ENCODE data around the gene PPP2CA.

DNA sequence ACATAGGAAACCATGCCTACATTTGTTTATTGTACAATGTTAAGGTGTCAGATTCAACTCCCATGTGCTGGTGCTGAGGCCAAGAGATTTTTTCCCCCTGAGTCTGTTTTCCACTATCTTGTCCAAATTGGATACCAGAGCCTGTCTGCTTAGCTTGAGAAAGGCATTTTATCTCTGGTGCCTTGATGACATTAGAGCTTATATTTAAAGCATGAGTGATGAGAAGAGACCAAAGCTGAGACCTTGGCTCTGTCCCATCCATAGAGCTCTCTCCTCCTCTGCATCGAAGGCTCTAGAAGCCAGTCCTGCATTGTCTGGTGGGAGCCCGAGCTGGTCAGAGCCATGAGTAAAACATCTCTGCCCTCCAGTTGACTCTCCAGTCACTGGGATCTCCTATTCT, 10.4 kb upstream of the PPP2CA start:
- TF ChIP-seq, protein P1, sequence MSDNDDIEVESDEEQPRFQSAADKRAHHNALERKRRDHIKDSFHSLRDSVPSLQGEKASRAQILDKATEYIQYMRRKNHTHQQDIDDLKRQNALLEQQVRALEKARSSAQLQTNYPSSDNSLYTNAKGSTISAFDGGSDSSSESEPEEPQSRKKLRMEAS (IDR thresholded peaks at IDR 0.05), result no peak
- TF ChIP-seq, protein P2, sequence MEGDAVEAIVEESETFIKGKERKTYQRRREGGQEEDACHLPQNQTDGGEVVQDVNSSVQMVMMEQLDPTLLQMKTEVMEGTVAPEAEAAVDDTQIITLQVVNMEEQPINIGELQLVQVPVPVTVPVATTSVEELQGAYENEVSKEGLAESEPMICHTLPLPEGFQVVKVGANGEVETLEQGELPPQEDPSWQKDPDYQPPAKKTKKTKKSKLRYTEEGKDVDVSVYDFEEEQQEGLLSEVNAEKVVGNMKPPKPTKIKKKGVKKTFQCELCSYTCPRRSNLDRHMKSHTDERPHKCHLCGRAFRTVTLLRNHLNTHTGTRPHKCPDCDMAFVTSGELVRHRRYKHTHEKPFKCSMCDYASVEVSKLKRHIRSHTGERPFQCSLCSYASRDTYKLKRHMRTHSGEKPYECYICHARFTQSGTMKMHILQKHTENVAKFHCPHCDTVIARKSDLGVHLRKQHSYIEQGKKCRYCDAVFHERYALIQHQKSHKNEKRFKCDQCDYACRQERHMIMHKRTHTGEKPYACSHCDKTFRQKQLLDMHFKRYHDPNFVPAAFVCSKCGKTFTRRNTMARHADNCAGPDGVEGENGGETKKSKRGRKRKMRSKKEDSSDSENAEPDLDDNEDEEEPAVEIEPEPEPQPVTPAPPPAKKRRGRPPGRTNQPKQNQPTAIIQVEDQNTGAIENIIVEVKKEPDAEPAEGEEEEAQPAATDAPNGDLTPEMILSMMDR (IDR thresholded peaks at IDR 0.05), result no peak
- TF ChIP-seq, protein P3, sequence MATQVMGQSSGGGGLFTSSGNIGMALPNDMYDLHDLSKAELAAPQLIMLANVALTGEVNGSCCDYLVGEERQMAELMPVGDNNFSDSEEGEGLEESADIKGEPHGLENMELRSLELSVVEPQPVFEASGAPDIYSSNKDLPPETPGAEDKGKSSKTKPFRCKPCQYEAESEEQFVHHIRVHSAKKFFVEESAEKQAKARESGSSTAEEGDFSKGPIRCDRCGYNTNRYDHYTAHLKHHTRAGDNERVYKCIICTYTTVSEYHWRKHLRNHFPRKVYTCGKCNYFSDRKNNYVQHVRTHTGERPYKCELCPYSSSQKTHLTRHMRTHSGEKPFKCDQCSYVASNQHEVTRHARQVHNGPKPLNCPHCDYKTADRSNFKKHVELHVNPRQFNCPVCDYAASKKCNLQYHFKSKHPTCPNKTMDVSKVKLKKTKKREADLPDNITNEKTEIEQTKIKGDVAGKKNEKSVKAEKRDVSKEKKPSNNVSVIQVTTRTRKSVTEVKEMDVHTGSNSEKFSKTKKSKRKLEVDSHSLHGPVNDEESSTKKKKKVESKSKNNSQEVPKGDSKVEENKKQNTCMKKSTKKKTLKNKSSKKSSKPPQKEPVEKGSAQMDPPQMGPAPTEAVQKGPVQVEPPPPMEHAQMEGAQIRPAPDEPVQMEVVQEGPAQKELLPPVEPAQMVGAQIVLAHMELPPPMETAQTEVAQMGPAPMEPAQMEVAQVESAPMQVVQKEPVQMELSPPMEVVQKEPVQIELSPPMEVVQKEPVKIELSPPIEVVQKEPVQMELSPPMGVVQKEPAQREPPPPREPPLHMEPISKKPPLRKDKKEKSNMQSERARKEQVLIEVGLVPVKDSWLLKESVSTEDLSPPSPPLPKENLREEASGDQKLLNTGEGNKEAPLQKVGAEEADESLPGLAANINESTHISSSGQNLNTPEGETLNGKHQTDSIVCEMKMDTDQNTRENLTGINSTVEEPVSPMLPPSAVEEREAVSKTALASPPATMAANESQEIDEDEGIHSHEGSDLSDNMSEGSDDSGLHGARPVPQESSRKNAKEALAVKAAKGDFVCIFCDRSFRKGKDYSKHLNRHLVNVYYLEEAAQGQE (IDR thresholded peaks at IDR 0.05), result no peak
- TF ChIP-seq SMC3 (IDR thresholded peaks at IDR 0.05) (no peak), EP300 (IDR thresholded peaks at IDR 0.05) (no peak), MAZ (IDR thresholded peaks at IDR 0.05; ENCODE audit: borderline replicate concordance, low read depth, low read length) (no peak), POLR2A (IDR thresholded peaks at IDR 0.05; ENCODE audit: low read length) (no peak), ESRRA (IDR thresholded peaks at IDR 0.05; ENCODE audit: borderline replicate concordance, low read length) (no peak)
